ENCODE results near the gene ST6GALNAC1.
"Not testable (repeated sequence)": the region's sequence is repeated elsewhere in the genome, so short reads cannot be mapped to it uniquely, and the experiment has no call there.

The ST6GALNAC1 gene

DNA sequence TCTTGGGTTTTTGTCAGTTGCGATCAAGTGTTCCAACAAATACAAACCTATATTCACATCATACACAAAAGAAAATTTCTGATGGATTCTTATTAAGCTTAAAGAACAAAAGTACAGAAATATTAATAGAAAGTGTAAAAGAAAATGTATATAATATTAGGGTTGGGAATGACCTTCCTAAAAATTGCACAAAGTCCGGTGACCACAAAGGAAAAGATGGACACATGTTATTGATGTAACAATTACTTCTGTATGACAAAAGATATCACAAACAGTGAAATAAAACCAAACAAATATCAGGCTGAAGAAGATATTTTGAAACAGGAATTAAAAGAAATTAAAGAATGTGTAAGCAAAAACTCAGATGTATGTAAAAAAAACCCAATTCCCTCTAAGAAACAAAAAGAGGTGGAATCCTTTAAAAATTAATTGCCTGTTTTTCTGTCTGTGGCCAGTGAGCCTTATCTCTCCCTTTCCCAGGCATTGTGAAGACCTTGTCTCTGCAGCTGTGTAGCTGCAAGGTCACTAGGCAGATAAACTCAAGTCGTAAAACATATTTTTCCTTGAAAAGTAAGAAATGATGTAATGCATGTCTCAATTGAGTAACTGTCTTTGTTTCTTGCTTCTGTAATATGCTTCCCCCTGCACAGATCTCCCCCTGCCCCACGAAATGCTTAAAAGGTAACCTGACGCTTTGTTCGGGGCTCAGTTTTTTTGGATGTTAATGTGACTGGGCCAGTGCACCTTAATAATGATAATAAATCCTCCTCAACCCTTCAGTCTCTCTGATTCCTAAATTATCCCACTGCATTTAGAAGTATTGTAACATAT, 2.8 kb downstream of the ST6GALNAC1 start:
- TF ChIP-seq, protein P1, sequence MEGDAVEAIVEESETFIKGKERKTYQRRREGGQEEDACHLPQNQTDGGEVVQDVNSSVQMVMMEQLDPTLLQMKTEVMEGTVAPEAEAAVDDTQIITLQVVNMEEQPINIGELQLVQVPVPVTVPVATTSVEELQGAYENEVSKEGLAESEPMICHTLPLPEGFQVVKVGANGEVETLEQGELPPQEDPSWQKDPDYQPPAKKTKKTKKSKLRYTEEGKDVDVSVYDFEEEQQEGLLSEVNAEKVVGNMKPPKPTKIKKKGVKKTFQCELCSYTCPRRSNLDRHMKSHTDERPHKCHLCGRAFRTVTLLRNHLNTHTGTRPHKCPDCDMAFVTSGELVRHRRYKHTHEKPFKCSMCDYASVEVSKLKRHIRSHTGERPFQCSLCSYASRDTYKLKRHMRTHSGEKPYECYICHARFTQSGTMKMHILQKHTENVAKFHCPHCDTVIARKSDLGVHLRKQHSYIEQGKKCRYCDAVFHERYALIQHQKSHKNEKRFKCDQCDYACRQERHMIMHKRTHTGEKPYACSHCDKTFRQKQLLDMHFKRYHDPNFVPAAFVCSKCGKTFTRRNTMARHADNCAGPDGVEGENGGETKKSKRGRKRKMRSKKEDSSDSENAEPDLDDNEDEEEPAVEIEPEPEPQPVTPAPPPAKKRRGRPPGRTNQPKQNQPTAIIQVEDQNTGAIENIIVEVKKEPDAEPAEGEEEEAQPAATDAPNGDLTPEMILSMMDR (IDR thresholded peaks at IDR 0.05; ENCODE audit: extremely low read depth, insufficient read depth, missing control alignments) = no peak
- in situ Hi-C loops (cut with MboI; ENCODE audit: low pct_unique_long_range_greater_than_20kb, low sequenced_read_pairs, unreplicated experiment) = no loop called here

DNA sequence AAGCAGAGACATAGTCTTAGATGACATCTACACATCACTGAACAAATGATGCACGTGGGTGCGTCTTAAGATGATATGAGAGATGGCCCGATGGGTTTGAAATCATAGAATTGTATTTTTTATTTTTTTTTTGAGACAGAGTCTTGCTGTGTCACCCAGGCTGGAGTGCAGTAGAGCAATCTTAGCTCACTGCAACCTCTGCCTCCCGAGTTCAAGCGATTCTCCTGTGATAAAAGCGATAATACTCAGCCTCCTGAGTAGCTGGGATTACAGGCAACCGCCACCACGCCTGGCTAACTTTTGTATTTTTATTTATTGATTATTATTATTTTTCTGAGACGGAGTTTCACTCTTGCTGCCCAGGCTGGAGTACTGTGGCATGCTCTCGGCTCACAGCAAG, 5.3 kb downstream of the ST6GALNAC1 start:
- TF ChIP-seq, protein P1 (IDR thresholded peaks at IDR 0.05; ENCODE audit: extremely low read depth, insufficient read depth, missing control alignments) = no peak
- in situ Hi-C loops (cut with MboI; ENCODE audit: low pct_unique_long_range_greater_than_20kb, low sequenced_read_pairs, unreplicated experiment) = no loop called here

More for the DNA sequence above, 2.8 kb downstream of the ST6GALNAC1 start:
- no peak for DNase-seq (ENCODE audit: low spot score)

DNA sequence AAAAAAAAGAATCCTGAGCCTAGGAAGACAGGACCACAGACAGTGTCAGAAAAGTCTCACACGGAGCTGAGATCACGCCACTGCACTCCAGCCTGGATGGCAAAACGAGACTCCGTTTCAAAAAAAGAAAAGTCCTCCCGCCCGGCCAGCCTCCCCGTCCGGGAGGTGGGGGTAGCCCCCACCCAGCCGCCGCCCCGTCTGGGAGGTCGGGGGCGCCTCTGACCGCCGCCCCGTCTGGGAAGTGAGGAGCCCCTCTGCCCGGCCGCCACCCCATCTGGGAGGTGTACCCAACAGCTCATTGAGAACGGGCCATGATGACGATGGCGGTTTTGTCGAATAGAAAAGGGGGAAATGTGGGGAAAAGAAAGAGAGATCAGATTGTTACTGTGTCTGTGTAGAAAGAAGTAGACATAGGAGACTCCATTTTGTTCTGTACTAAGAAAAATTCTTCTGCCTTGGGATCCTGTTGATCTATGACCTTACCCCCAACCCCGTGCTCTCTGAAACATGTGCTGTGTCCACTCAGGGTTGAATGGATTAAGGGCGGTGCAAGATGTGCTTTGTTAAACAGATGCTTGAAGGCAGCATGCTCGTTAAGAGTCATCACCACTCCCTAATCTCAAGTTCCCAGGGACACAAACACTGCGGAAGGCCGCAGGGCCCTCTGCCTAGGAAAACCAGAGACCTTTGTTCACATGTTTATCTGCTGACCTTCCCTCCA, 6.9 kb downstream of the ST6GALNAC1 start:
- DNase-seq (ENCODE audit: low spot score); in situ Hi-C loops (cut with MboI; ENCODE audit: low pct_unique_long_range_greater_than_20kb, low sequenced_read_pairs, unreplicated experiment): not testable (repeated sequence)

More for the DNA sequence above, 5.3 kb downstream of the ST6GALNAC1 start:
- DNase-seq (ENCODE audit: low spot score) = no peak

DNA sequence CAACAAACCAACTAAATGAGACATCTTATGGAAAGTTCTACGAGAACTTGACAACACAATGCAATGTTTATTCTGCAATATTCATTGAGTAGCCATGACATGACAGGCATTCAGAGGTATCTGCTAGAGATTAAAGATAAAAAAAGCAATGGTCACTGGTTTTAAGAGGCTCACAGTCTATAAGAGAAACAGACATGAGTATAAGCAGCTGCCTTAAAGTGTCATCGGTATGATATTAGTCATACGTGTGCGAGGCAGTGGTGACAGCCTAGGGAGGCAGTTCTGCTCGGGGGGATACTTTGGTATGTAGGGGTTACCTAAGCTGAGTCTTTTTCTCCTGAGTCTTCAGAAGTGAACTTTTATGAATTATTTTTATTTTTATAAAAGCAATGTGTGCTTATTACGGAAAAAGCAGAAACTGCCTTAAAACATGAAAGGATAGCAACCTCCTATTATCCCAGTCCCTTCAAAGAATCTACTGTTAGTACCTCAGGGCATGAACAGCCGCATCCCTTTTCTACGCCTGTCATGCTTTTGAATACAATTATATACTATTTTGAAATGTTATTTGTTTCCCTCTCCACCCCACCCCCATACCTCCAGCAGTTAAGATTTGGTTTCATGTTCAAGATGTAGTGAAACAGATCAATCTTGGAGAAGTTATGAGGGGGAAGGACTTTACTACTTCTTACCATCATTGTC, 7.7 kb downstream of the ST6GALNAC1 start:
- no peak for DNase-seq (ENCODE audit: low spot score)
- in situ Hi-C loops (cut with MboI; ENCODE audit: low pct_unique_long_range_greater_than_20kb, low sequenced_read_pairs, unreplicated experiment) = no loop called here
- TF ChIP-seq, protein P1 (IDR thresholded peaks at IDR 0.05; ENCODE audit: extremely low read depth, insufficient read depth, missing control alignments) = no peak

DNA sequence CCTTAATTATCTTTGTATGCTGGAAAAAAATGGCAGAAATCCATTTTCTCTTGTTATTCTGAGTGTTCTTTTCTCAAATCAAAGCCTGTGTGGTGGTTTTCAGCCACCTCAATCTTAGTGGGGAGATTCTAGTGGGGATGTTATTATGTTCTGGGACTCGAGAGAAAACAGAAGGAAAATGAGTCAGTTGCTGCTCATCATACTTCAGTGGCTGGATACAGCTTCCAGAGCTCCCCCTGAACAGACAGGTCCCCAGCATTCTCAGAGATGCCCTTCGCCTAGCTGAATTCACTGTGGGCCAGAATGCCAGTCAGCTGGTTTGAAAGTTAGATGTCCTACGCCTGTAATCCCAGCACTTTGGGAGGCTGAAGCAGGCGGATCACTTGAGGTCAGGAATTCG, 8.5 kb downstream of the ST6GALNAC1 start:
- in situ Hi-C loops (cut with MboI; ENCODE audit: low pct_unique_long_range_greater_than_20kb, low sequenced_read_pairs, unreplicated experiment) = no loop called here
- TF ChIP-seq, protein P1 (IDR thresholded peaks at IDR 0.05; ENCODE audit: extremely low read depth, insufficient read depth, missing control alignments) = no peak
- no peak for DNase-seq (ENCODE audit: low spot score)

DNA sequence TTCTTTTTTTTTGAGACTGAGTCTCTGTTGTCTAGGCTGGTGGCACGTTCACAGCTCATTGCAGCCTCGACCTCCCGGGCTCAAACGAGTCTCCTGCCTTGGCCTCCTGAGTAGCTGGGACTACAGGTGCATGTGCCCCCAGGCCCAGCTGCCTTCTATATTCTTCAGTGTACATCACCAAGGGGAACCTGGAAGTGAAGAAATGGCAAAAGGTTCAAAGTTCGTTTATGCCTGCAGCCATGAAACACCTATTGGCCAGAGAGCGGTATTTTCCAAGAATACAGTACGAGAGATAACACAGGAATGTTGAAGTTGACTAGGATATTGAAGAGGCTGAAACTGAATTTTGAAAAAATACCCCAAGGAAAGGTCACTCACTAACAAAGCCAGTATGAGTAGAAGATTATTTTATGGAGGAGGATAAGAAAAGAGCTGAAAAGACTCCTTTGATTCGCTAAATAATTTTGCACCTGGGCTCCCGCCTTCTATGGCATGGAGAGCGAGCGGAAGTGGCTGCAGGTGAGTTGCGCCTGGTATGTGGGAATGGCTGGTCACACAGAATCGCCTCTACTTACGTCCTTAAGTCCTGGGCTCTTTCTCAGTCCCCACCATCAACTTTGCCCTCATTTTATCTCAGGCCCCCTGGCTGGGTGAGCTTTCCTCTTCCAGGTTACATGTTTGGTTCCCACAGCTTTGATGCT, 9.8 kb downstream of the ST6GALNAC1 start:
- in situ Hi-C loops (cut with MboI; ENCODE audit: low pct_unique_long_range_greater_than_20kb, low sequenced_read_pairs, unreplicated experiment) = no loop called here
- TF ChIP-seq, protein P1 (IDR thresholded peaks at IDR 0.05; ENCODE audit: extremely low read depth, insufficient read depth, missing control alignments) = no peak
- no peak for DNase-seq (ENCODE audit: low spot score)
